SK-N-SH (cell line): ENCODE results near the gene NTSR2. TPM values are rescaled to one million over a fixed set of nuclear protein-coding genes. Genes with fewer than 3 reads are reported as not detected.

Source experiments
- CTCF ChIA-PET: fragments of 300-600, 350-600 bp; formaldehyde crosslinking; extraction: SDS; loops from one replicate; lab custom pipeline; 2021; lab: Yijun Ruan, JAX
- POLR2A ChIA-PET: fragments of 350-600 bp; sonication (Branson Sonifier 250); formaldehyde crosslinking; extraction: SDS; loops from one replicate; lab custom pipeline; 2020; ENCODE audit warnings: antibody characterized with exemption, inconsistent platforms; lab: Yijun Ruan, JAX
- DNase-seq: peaks from one replicate; pipeline ENCODE4 v3.0.0; 2012
- H2AFZ ChIP-seq: fragments of 200-600 bp; sonication (generic); 2 replicates; pipeline ENCODE4 v1.8.1; 2016; ENCODE audit warnings: antibody characterized with exemption, mild to moderate bottlenecking, low read depth
- H3F3A ChIP-seq: fragments of 200-600 bp; sonication (generic); replicated peaks from 2 replicates; pipeline ENCODE3; 2016; ENCODE audit warnings: antibody characterized with exemption, mild to moderate bottlenecking; ENCODE audit not compliant: insufficient read depth
- H3K27ac ChIP-seq, 2 experiments: fragments of 200-500 bp in 1 of 2; fragments of 200-600 bp in 1 of 2; sonication (Bioruptor generic) in 1 of 2; sonication (generic), shearing (Covaris generic) in 1 of 2; 2 replicates each; pipeline versions ENCODE4 v1.5.1 to v1.6.1; 2014 to 2016; ENCODE audit warnings: low read depth in 2 of 2, inconsistent platforms in 1 of 2, low read length in 1 of 2, mild to moderate bottlenecking in 1 of 2, mixed read lengths in 1 of 2
- H3K27me3 ChIP-seq: fragments of 200-600 bp; sonication (generic), shearing (Covaris generic); 2 replicates; pipeline ENCODE4 v1.6.1; 2016; ENCODE audit warnings: mixed run types; ENCODE audit not compliant: insufficient read depth
- H3K36me3 ChIP-seq, 2 experiments: fragments of 200-500 bp in 1 of 2; fragments of 200-600 bp in 1 of 2; sonication (Bioruptor generic) in 1 of 2; sonication (generic) in 1 of 2; replicated peaks in 1 of 2; 2 replicates each; pipeline versions ENCODE3 to v1.5.1; 2014 to 2016; ENCODE audit warnings: low read length in 1 of 2, mild to moderate bottlenecking in 1 of 2; ENCODE audit not compliant: insufficient read depth in 2 of 2, control insufficient read depth in 1 of 2
- H3K4me1 ChIP-seq, 2 experiments: fragments of 200-500 bp in 1 of 2; fragments of 200-600 bp in 1 of 2; sonication (Bioruptor generic) in 1 of 2; sonication (generic), shearing (Covaris generic) in 1 of 2; 2 replicates each; pipeline versions ENCODE4 v1.5.1 to v1.6.1; 2014 to 2016; ENCODE audit warnings: low read depth in 1 of 2, low read length in 1 of 2, mixed run types in 1 of 2; ENCODE audit not compliant: insufficient read depth in 2 of 2, control insufficient read depth in 1 of 2
- H3K4me2 ChIP-seq: fragments of 200-600 bp; sonication (generic), shearing (Covaris generic); 2 replicates; pipeline ENCODE4 v1.6.1; 2017; ENCODE audit warnings: mixed run types
- H3K4me3 ChIP-seq, 2 experiments: fragments of 200-500 bp in 1 of 2; fragments of 200-600 bp in 1 of 2; sonication (Bioruptor generic) in 1 of 2; sonication (generic), shearing (Covaris generic) in 1 of 2; 2 replicates each; pipeline versions ENCODE4 v1.5.1 to v1.8.1; 2014 to 2016; ENCODE audit warnings: low read depth in 2 of 2, inconsistent platforms in 1 of 2, low read length in 1 of 2, mild to moderate bottlenecking in 1 of 2, mixed read lengths in 1 of 2, moderate library complexity in 1 of 2
- H3K79me2 ChIP-seq: fragments of 200-600 bp; sonication (generic); 2 replicates; pipeline ENCODE4 v1.8.1; 2017; ENCODE audit warnings: mild to moderate bottlenecking; ENCODE audit not compliant: insufficient read depth
- H3K9ac ChIP-seq: fragments of 200-600 bp; sonication (generic); 2 replicates; pipeline ENCODE4 v1.6.1; 2017; ENCODE audit warnings: mixed run types
- H3K9me2 ChIP-seq: fragments of 200-600 bp; sonication (generic); 2 replicates; pipeline ENCODE4 v1.6.1; 2017; ENCODE audit warnings: mixed run types
- H3K9me3 ChIP-seq: fragments of 200-600 bp; sonication (generic); 2 replicates; pipeline ENCODE4 v1.6.1; 2017; ENCODE audit warnings: mixed run types, mild to moderate bottlenecking, moderate library complexity
- H4K20me1 ChIP-seq: fragments of 200-600 bp; sonication (generic); 2 replicates; pipeline ENCODE4 v1.6.1; 2017; ENCODE audit warnings: mild to moderate bottlenecking, mixed run types; ENCODE audit not compliant: insufficient read depth
- EP300 ChIP-seq, 2 experiments: IDR thresholded peaks; 2 replicates each; pipeline versions ENCODE4 v1.4.0 to v1.6.1; 2012; ENCODE audit warnings: borderline replicate concordance in 1 of 2, low read depth in 1 of 2, low read length in 1 of 2
- FOSL2 ChIP-seq: IDR thresholded peaks from 2 replicates; pipeline ENCODE4 v1.4.0; 2012; ENCODE audit warnings: low read depth, mild to moderate bottlenecking, moderate library complexity, borderline replicate concordance
- FOXM1 ChIP-seq: IDR thresholded peaks from 2 replicates; pipeline ENCODE4 v1.4.0; 2012; ENCODE audit warnings: low read depth, mild to moderate bottlenecking
- MXI1 ChIP-seq: IDR thresholded peaks from 2 replicates; pipeline ENCODE4 v1.6.1; 2012; ENCODE audit warnings: mild to moderate bottlenecking, low read depth, low read length, improper control_type of control experiment
- NRF1 ChIP-seq: IDR thresholded peaks from 2 replicates; pipeline ENCODE4 v1.6.1; 2012; ENCODE audit warnings: low read depth, mild to moderate bottlenecking, low read length
- RAD21 ChIP-seq: IDR thresholded peaks from 2 replicates; pipeline ENCODE4 v1.6.1; 2012; ENCODE audit warnings: mild to moderate bottlenecking, low read length
- RCOR1 ChIP-seq: fragments of 150-350 bp; IDR thresholded peaks from 2 replicates; pipeline ENCODE4 v1.6.1; 2017; ENCODE audit warnings: antibody characterized with exemption, low read length
- RXRA ChIP-seq: IDR thresholded peaks from 2 replicates; pipeline ENCODE4 v1.4.0; 2012; ENCODE audit warnings: low read depth, mild to moderate bottlenecking, borderline replicate concordance
- SMC3 ChIP-seq: IDR thresholded peaks from 2 replicates; pipeline ENCODE4 v1.6.1; 2012; ENCODE audit warnings: low read depth, low read length, improper control_type of control experiment
- TEAD4 ChIP-seq: IDR thresholded peaks from 2 replicates; pipeline ENCODE4 v1.4.0; 2012; ENCODE audit warnings: mild to moderate bottlenecking, borderline replicate concordance; ENCODE audit not compliant: insufficient read depth
- YY1 ChIP-seq: IDR thresholded peaks from 2 replicates; pipeline ENCODE4 v1.4.0; 2012; ENCODE audit warnings: low read depth, mild to moderate bottlenecking
- WGBS: methylation state at CpG from one replicate; pipeline ENCODE4 v1.1.6; 2017; ENCODE audit warnings: low lambda C conversion rate; 5-methylcytosine and 5-hydroxymethylcytosine counted together
- polyA plus RNA-seq, 3 experiments: library from polyadenylated mRNA; depleted of rRNA; stranded (reverse); fragments of >200 nt; gene quantifications; 2 replicates each; pipeline ENCODE4 v1.2.3, GENCODE V29; 2012
- TF ChIP-seq, protein P1 (sequence below): fragments of 200-600 bp; sonication (generic); IDR thresholded peaks from 2 replicates; pipeline ENCODE4 v1.6.1; 2017; ENCODE audit warnings: antibody characterized with exemption, mild to moderate bottlenecking, moderate library complexity
- TF ChIP-seq, protein P2 (sequence below): IDR thresholded peaks from 2 replicates; pipeline ENCODE4 v1.4.0; 2012; ENCODE audit warnings: low read depth, borderline replicate concordance
- TF ChIP-seq, protein P3 (sequence below): IDR thresholded peaks from 2 replicates; pipeline ENCODE4 v1.4.0; 2012; ENCODE audit warnings: low read depth
- TF ChIP-seq, protein P4 (sequence below): IDR thresholded peaks from 2 replicates; pipeline ENCODE4 v1.6.1; 2012; ENCODE audit warnings: mild to moderate bottlenecking, low read depth, low read length, moderate library complexity

Gene NTSR2
- polyA plus RNA-seq, 1 of the 3 experiments (the other 2 are of a cell fraction), result not detected

DNA sequence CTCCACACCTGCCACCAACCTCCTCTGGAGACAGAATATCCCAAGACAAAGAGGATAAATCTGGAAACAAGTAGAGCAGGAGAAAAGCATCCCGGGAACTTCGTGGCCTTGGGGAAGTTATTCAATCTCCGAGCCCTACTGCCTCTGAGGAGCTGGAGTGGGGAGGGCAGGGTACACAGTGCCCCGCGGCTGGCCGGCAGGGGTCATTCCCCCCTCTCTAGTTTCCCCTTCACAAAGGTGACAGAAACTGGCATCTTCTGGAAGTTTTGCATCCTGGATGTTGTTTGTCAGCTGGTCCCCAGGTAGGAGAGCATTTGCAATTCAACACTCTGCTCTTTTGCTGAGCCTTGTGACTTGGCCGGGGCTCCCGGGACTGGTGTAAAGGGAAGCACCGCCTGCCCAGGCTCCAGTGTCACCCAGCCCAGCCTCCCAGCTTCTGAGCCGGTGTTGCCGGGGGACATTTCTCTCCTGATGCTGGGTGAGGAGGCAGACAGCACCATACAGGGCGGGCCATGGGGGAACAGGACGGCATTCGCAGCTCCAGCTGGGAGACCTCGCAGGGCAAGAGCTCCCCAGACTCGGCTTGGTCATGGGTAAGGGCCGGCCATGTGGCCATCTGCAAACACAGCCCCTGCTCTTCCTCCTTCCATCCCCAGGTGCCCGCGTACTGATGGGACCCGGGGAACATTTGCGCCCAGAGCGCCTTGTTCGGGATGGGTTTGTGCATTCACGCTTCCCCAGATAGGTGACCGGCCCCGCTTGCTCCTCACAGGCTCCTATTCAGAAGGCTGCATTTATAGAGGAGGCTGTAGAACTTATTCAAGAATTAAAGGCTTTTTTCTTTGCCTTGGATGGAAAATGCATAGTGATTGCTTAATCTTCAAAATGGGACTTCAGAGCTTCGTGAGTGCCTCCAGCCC is 7.4 kb upstream of the NTSR2 start (continued):
- TF ChIP-seq, protein P1, sequence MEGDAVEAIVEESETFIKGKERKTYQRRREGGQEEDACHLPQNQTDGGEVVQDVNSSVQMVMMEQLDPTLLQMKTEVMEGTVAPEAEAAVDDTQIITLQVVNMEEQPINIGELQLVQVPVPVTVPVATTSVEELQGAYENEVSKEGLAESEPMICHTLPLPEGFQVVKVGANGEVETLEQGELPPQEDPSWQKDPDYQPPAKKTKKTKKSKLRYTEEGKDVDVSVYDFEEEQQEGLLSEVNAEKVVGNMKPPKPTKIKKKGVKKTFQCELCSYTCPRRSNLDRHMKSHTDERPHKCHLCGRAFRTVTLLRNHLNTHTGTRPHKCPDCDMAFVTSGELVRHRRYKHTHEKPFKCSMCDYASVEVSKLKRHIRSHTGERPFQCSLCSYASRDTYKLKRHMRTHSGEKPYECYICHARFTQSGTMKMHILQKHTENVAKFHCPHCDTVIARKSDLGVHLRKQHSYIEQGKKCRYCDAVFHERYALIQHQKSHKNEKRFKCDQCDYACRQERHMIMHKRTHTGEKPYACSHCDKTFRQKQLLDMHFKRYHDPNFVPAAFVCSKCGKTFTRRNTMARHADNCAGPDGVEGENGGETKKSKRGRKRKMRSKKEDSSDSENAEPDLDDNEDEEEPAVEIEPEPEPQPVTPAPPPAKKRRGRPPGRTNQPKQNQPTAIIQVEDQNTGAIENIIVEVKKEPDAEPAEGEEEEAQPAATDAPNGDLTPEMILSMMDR, result no peak
- TF ChIP-seq, all 33 proteins: peak for 0

DNA sequence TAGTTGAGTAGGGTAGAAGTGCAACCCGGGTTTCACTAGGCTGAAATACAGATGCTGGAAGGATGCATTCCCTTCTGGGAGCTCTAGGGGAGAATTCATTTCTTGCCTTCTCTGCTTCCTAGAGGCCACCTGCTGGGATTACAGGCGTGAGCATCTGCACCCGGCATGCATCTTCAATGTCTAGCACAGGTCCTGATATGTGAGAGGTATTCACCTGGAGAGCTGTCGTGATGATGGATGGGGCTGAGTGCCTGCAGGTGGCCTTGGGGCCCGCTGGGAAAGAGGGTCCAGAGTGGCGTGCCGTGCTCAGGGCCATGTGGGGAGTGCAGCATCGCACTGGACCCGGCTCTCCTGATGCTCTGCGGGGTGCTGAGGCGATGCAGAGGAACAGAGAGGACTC is 6.6 kb upstream of the NTSR2 start:
- TF ChIP-seq YY1, result no peak
- no peak for TF ChIP-seq RCOR1
- TF ChIP-seq, protein P2, sequence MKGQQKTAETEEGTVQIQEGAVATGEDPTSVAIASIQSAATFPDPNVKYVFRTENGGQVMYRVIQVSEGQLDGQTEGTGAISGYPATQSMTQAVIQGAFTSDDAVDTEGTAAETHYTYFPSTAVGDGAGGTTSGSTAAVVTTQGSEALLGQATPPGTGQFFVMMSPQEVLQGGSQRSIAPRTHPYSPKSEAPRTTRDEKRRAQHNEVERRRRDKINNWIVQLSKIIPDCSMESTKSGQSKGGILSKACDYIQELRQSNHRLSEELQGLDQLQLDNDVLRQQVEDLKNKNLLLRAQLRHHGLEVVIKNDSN, result no peak
- no peak for TF ChIP-seq MXI1
- no peak for TF ChIP-seq RAD21
- no peak for TF ChIP-seq TEAD4
- no peak for TF ChIP-seq RXRA
- TF ChIP-seq, protein P1, result no peak
- no peak for TF ChIP-seq SMC3
- no peak for TF ChIP-seq FOSL2
- TF ChIP-seq, protein P3, sequence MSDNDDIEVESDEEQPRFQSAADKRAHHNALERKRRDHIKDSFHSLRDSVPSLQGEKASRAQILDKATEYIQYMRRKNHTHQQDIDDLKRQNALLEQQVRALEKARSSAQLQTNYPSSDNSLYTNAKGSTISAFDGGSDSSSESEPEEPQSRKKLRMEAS, result no peak
- TF ChIP-seq NRF1, result no peak
- no peak for TF ChIP-seq EP300 (IDR thresholded peaks at IDR 0.05; ENCODE audit: borderline replicate concordance in 1 of 2, low read depth in 1 of 2, low read length in 1 of 2)
- TF ChIP-seq, protein P4, sequence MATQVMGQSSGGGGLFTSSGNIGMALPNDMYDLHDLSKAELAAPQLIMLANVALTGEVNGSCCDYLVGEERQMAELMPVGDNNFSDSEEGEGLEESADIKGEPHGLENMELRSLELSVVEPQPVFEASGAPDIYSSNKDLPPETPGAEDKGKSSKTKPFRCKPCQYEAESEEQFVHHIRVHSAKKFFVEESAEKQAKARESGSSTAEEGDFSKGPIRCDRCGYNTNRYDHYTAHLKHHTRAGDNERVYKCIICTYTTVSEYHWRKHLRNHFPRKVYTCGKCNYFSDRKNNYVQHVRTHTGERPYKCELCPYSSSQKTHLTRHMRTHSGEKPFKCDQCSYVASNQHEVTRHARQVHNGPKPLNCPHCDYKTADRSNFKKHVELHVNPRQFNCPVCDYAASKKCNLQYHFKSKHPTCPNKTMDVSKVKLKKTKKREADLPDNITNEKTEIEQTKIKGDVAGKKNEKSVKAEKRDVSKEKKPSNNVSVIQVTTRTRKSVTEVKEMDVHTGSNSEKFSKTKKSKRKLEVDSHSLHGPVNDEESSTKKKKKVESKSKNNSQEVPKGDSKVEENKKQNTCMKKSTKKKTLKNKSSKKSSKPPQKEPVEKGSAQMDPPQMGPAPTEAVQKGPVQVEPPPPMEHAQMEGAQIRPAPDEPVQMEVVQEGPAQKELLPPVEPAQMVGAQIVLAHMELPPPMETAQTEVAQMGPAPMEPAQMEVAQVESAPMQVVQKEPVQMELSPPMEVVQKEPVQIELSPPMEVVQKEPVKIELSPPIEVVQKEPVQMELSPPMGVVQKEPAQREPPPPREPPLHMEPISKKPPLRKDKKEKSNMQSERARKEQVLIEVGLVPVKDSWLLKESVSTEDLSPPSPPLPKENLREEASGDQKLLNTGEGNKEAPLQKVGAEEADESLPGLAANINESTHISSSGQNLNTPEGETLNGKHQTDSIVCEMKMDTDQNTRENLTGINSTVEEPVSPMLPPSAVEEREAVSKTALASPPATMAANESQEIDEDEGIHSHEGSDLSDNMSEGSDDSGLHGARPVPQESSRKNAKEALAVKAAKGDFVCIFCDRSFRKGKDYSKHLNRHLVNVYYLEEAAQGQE, result no peak
- TF ChIP-seq FOXM1, result no peak
- H4K20me1 ChIP-seq, result no peaks in the 10 kb centered on the region
- H3K4me3 ChIP-seq, result no peak overlapping the region
- H3K9me3 ChIP-seq, result no peaks in the 10 kb centered on the region
- H3K27ac ChIP-seq, result no peak overlapping the region
- no peak overlapping the region for H3K9ac ChIP-seq
- no peaks in the 10 kb centered on the region for H3K9me2 ChIP-seq
- no peaks in the 10 kb centered on the region for H3K79me2 ChIP-seq
- no peaks in the 10 kb centered on the region for H3F3A ChIP-seq
- no peak for DNase-seq
- ChIA-PET POLR2A (no interaction called here), CTCF (interaction anchor here (1.0 to 31.9 kb wide), 9 partner anchors 9 to 108 kb away, joined by 3 to 886 read pairs (median 4); partner anchors contain the start of gene LPIN1)
- no peak overlapping the region for H3K4me2 ChIP-seq
- 0 out of 2 replicates have a peak, but pooled peaks cover 5% of the 10 kb centered on the region for H3K27me3 ChIP-seq
- 67% methylated on average over 11 of the region's 11 CpGs for WGBS
- no peaks in the 10 kb centered on the region for H3K36me3 ChIP-seq
- H2AFZ ChIP-seq, result no peak overlapping the region
- H3K4me1 ChIP-seq, result peaks cover 0 to 17% of the 10 kb centered on the region in 2 experiments; a peak in 1 of 4 replicates
